HG03442 (cell line): ENCODE data around the gene SLC30A1.
"Not testable (repeated sequence)": the region's sequence is repeated elsewhere in the genome, so short reads cannot be mapped to it uniquely, and the experiment has no call there.

Experiments
- ATAC-seq: cut with Tn5 transposase; IDR thresholded peaks from one replicate; pipeline ENCODE4 v1.9.1; 2021; ENCODE audit warnings: mild to moderate bottlenecking, moderate library complexity; ENCODE audit not compliant: unreplicated experiment

Gene SLC30A1, protein sequence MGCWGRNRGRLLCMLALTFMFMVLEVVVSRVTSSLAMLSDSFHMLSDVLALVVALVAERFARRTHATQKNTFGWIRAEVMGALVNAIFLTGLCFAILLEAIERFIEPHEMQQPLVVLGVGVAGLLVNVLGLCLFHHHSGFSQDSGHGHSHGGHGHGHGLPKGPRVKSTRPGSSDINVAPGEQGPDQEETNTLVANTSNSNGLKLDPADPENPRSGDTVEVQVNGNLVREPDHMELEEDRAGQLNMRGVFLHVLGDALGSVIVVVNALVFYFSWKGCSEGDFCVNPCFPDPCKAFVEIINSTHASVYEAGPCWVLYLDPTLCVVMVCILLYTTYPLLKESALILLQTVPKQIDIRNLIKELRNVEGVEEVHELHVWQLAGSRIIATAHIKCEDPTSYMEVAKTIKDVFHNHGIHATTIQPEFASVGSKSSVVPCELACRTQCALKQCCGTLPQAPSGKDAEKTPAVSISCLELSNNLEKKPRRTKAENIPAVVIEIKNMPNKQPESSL

DNA sequence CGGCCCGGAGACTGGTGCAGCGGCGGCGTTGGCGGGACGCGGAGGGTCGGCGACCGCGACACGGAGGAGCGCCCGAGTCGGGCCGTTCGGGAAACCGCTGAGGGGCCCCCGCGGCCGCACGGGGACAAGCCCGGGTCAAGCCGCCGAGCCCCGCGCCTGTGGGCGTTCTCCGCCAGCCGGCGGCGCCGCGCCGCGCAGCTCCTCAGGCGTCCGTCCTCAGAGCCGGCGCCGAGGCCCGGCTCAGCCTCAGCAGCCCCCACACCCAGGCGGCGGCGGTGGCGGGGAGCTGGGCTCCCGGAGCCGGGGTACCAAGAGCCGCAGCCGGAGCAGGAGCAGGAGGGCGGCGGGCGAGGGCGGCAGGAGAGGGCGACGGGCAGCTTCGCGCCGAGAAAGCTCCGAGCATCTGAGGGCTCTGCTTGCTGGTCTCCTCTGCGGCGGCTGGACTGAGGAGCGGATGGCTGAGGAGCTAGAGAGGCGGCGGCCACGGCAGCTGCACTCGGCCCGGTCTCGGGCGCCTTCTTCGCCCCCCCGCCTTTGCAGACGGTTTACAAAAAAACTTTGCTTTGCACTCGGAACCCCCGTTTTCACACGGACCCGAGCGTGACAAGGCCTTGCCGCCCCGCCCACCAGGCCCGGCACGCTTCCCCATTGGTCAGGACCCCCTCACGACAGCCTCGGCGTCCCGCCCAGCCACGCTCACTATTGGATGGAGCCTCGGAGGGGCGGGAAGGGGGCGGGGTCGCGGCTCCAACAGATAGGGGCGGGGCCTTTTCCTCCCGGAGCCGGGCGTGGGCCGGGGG lies at the start of gene SLC30A1:
SLC30A1 (minus strand) TSS at position 522 of the 800 bp plus-strand sequence. CDS start 549 bp downstream, outside the sequence.
- peak; percentile 81 for ATAC-seq

DNA sequence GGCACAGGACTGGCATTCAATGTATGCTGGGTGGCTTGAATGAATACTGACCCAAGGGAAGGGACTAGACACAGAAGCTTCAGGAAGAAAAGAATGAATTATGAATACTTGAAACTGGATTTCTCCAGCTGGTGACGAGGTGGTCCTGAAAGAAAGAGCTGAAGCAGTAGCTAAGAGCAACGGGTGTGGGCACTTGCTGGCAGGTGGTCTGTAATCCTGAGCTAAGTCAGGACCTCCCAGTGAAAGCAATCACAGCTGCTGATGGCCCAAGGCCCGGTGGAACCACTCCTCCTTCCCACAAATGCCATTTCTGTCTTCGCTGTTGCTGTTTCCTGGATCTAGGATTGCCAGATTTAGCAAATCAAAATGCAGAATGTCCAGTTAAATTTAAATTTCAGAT lies 49.5 kb upstream of the SLC30A1 start:
- ATAC-seq: no peak

DNA sequence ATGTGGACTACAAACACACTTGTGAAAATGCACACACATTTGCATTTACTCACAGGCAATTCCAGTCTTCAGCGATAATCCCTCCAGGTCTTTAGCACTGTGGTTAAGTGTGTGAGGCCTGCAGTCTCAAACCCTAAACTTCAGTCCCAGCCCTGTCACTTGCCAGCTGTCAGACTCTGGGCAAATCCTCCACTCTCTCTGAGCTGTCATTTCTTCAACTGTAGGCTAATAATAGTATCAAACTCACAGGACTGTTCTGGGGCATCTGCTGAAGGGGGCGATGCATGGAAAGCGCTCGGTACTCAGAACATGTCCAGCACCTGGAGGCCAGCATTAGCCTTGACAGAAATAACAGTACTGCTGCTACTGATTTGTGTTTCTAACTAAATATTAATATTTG lies 48.3 kb upstream of the SLC30A1 start:
- ATAC-seq: no peak

DNA sequence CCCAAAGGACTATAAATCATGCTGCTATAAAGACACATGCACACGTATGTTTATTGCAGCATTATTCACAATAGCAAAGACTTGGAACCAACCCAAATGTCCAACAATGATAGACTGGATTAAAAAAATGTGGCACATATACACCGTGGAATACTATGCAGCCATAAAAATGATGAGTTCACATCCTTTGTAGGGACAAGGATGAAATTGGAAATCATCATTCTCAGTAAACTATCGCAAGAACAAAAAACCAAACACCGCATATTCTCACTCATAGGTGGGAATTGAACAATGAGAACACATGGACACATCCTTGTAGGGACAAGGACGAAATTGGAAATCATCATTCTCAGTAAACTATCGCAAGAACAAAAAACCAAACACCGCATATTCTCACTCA lies 46.9 kb upstream of the SLC30A1 start:
- not testable (repeated sequence) for ATAC-seq

DNA sequence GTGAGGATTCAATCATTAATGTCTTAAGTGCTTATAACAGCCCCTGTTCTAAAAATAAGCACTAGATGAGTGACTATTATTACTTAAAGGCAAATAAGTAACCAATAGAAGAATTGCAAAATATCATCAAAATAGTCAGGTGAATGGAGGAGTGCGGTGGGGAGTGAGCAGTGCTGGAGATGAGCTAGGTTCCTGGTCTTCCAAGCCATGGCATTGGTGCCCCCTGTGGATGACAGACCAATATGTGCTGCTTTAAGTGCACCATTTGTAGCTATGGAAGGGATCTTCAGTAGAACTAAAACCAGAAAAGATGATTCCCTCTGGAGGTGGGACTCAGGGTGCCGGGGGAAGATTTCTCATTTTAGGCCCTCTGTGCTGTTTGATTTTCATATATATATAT lies 46.1 kb upstream of the SLC30A1 start:
- ATAC-seq: no peak

DNA sequence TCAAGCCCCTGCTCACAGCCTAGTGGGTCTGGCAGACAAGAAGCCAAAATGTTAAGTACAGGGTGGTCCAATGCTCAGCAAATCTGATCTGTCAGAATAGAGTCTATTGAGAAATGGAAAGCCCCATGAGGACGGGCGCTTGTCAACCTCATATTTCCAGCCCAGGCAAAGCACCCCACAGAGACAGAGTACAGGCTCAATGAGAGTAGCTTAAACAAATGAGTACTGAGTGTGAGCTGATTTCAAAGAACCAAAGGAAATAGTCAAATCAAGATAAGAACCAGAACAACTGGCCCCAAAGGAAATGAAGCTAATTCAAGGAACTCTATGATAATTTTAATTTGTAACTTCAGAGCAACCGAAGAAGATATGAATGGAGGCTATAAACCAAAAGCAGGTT lies 44.6 kb upstream of the SLC30A1 start:
- no peak for ATAC-seq

DNA sequence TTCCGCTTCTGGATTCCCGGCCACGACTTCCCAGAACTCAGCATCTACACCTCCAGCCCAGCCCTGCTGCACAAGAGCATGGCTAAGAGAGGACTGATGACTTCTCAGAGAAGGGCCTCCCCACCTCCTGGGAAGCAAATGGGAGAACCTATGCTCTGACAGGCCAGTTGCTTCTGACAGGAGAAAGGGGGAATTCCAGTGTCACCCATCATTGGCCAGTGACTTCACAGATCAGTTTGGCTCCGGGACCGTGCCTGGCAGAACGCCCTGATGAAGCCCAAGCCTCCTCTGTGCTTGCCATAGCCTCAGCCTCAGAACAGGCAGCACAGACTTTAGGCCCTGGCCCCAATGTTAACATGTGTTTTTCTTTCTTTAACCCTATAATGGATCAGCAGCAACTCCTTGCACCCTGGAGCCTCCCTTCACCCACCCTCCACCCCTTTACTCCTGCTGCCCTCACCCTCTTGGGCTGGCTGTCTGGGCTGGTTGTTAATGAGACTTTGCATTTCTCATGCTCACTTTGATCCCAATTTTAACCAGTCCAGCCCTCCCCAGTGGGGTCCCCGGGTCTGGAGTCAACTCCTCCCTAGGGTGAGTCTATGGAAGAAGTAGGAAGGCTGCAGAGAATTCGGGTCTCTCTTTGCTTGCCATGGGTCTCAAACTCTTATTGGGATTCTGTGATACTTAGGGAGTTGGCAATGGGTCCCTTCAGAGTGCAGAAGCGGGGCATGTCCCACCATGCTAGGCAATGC lies 42.7 kb upstream of the SLC30A1 start:
- no peak for ATAC-seq

DNA sequence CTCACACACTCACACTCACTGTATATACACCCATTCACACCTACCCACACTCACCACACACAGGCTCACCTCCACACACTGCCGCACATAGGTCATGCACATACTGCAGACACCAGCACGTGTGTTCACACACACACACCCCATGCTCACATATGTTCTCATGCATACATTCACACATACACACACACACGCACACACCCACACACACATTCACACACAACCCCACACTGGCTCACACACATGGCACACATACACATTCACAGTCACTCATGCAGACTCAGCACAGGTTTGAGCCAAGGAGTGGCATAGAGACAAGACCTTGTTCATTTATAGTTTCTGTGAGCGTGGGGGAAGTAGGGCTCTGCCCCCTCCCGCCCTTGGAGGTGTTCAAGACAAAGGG lies 41.1 kb upstream of the SLC30A1 start:
- no peak for ATAC-seq

DNA sequence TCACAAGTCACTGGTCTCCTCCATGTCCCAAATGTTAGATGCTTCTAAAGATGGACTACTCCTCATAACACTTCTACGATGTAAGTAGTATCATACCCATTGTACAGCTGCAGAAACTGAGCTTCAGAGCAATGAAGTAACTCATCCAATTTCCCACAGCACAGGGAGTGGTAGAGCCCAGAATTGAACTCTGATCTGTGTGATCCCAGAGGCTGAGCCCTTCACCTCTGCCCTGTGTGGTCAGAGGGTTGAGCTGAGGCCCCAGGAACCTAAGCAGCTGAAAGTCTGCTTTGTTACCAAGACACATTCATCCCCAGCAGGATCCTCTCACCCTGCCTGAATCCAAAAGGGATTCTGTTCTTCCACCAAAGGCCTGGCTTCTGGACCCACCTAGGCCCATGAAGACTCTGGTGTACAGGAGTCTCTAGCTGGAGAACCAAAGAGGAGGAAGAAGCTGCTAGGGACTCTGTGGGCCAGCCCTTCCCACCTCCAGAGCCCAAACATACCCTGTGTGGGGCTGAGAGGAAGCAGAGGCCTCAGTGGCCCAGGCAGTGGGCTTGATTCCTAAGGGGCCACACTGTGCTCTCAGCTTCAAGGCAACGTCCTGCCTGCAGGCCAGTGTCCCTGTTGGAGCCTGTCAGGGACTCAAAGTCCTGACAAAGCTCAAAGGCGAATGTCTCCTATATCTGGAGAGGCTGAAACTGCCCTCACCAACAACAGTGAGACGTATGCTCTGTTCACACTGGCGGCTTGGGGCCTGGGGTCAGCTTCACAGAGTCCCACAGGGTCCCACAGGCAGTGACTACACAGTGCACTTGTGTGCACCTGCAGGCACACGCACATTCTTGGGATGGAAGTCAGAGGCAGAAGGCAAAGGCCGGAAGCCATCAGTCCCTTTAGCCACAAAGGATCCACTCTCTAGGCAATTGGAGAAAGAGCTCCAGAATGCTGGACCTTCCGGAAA lies 40.4 kb upstream of the SLC30A1 start:
- no peak for ATAC-seq

DNA sequence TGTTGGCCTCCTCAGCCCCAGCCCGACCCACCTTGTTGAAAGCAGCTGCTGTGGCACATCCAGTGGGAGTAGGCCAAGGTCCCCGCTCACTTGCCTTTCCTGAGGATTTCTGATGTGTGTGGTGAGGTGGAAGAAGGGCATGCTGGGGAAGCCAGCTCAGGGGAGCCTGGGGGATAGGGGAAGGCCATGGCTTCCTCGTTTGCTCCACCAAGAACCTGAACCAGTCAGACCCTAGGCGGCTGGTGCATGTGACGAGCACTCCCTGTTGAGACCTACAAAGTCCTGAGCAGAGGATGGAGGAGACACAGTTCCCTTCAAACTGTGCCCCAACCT lies 38.0 kb upstream of the SLC30A1 start:
- no peak for ATAC-seq

DNA sequence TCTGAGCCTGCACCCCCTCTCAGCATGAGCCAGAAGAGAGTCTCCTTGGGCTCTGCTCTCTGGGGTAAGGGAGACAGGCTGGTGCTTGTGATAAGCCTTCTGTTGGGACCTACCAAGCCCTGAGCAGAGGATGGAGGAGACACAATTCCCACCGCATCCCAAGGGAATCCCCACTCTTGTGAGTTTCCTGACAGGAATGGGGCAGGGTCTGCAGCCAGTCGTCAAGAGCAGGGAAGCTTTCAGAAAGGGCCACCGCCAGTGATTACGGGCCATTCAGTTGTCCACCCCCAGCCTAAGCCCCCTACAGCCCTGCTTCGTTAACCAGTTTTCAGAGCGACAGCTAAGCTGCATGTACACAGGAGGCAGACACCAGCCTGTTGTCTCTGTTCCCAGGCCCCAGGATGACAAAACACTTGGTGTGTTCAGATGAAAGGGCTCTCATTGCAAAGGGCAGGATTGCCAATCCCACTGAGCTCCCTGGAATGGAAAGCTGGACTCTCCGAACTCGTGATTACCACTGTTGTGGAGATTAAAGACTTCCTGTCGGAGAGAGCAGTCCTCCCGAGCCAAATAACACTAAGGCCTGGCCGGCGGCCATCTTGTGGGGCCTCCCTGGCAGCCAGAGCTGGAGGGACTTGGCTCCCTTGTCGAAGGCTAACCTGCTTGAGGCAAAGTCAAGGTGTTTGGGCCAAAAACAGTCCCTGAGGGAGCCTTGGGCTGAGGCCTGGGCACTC lies 37.4 kb upstream of the SLC30A1 start:
- no peak for ATAC-seq

DNA sequence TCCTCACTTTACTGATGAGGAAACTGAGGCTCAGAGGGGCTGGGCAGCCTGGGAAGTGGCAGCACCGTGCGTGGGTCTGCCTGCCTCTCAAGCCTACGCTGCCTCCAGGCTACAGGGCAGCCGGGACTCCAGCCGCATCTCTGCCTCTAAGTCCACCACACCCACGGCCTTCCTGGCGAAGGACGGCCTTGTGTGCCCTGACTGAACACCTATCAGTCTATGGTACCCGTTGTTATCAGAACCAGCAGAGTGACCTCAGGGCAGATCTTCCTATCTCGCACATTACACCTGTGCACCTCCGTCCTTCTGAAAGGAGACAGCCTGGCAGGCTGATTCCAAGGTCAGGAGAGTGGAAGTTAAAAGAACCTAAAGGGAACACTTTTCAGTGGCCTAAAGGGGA lies 35.7 kb upstream of the SLC30A1 start:
- no peak for ATAC-seq

DNA sequence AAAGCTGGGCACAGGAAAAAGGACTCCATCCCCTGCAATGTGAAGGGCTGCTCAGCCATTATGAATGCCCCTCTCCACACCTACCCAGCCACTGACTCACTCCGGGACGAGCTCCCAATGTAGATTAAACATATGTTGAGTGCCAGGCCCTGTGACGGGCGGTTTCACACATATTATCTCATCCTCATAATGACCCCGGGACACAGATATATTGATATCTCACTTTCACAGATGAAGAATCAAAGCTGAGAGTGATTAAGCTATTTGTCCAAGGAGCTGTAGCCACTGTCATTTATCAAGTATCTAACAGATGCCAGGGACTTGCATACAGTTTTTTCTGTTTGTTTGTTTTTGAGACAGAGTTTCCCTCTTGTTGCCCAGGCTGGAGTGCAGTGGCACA lies 35.0 kb upstream of the SLC30A1 start:
- no peak for ATAC-seq

DNA sequence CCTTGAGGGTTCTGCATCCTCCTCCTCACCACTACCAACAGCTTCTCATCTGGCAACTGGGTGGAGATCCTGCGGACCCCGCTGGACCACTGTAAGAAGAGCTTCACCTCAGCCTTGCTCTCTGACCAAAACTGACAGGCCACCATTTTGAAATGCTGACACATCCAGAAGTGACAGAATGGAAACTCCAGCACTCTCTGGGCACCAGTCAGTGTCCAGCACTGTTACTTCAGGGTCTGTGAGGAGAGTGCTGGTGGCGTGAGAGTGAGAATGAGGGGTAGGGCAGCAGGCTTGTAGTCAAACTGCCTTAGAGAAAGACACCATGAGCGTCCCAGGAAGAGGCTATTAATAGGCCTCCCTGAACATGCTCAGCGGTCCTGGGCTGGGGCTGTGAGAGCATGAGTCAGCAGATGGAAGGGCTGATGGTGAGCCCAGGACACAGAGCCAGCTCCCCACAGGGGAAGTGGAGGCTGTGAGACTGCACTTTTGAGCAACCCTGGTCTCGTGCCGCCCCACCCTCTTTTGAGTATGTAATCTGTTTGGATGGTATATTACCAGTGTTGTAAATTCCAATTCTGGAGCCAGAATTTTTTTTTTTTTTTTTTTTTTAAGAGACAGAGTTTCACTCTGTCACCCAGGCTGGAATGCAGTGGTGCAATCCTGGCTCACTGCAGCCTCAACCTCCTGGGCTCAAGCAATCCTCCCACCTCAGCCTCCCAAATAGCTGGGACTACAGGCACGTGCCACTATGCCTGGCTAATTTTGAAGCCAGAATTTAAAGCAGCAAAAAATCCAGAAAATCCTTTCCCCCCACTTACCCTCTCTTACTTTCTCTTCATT lies 34.4 kb upstream of the SLC30A1 start:
- peak; percentile 49 for ATAC-seq

DNA sequence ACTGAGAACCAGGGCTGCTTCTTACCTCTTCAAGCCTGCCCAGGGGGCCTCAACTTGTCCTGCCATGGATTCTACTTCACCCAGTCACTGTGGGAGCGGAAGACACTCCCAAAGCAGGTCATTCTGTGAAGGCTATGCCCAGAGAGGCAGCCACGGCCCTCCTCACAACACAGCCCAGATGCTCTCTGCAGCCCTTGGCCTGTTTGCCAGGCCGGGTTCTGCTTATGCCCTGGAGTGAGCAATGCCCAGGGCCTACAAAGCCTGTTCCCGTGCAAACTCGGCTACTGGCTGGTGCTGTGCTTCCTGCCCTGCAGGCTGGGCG lies 33.8 kb upstream of the SLC30A1 start:
- ATAC-seq: no peak

DNA sequence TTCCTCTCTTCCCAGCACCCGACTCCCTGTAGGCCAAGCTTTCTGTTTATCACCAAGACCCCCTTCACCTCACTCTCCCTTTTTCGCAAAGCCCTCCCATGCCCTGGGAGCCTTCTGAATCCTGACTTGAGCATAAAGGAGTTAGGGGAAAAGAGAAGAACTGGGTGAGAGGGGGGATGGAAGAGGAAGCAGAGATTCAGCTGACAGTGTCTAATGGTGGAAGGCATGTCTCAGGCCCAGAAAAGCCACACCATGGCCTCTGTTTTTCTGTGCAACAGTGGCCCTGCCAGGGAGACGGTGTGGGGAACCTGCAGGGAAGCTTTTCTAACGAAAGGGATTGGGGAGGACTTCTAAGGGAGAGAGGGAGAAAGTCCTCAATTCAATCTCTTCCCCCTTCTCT lies 32.9 kb upstream of the SLC30A1 start:
- no peak for ATAC-seq

DNA sequence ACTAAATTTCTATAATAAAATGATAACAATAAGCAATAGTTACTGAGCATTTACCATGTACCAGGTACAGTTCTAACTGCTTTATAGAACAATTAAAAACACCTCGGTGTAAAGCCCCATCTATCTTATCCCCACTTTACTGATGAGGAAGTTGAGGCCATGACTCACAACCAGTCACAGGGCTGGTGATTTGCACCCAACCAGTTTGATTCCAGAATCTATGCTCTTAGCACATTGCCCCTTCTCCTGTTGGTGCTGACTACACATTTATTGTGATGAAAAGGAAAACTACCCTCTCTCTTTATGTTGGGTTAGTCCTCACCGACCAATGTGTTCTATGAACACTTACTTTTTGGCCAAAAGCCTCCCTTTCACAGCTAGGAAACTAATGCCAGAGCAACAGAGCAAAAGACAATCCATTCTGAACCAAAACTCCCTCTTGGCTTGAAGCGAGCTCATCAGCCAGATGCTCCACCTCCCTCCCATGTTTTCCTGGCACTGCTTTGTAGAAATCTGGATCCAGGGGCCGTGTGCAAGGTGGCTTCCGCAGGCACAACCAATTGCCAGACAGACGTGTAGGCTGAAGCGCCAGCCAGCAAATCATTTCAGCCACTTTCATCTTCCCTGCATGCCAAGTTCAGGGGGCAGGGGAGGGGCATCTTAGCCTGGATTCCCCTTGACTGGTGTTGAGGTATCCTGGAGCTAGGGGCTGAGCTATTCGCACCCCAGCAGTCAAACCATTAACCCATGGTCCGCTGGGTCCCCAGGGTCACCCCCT lies 32.0 kb upstream of the SLC30A1 start:
- no peak for ATAC-seq
